Measurements from ENCODE around the gene RAD51C. TPM values are rescaled to one million over a fixed set of nuclear protein-coding genes. Genes with fewer than 3 reads are reported as not detected.

RAD51C gene
- total and polyA plus RNA-seq, 9 of the 15 experiments (the other 6 are each of a cell fraction or from before 2014, with no cell fraction given), result 93.9 to 341 (median 135) TPM

- TF ChIP-seq BRD4 (IDR thresholded peaks at IDR 0.05), result no peak; the same call in 1 of the 2 replicates
- peak; percentile 100 for TF ChIP-seq RFX7 (CRISPR knock-in tag; IDR thresholded peaks at IDR 0.05)
- no peak for TF ChIP-seq BDP1 (IDR thresholded peaks at IDR 0.05; ENCODE audit: insufficient read depth, insufficient read length)
- peak; percentile 81; the same call in 1 of the 2 replicates for TF ChIP-seq ESRRA (IDR thresholded peaks at IDR 0.05; ENCODE audit: borderline replicate concordance, low read depth)
- peak; percentile 86 for TF ChIP-seq HDAC3 (IDR thresholded peaks at IDR 0.05; ENCODE audit: borderline replicate concordance, partially characterized antibody)
- no peak for TF ChIP-seq XRCC5 (IDR thresholded peaks at IDR 0.05; ENCODE audit: low read depth, low read length)
- peak; percentile 84 for TF ChIP-seq JUNB (CRISPR knock-in tag; conservative IDR thresholded peaks at IDR 0.05)
- no peak for TF ChIP-seq MTF1 (CRISPR knock-in tag; IDR thresholded peaks at IDR 0.05; ENCODE audit: borderline replicate concordance)
- TF ChIP-seq ZNF780A (CRISPR knock-in tag; IDR thresholded peaks at IDR 0.05), result peak; percentile 99
- TF ChIP-seq ZNF197 (CRISPR knock-in tag; IDR thresholded peaks at IDR 0.05; ENCODE audit: low read depth), result peak; percentile 33; the same call in 1 of the 2 replicates
- TF ChIP-seq CHAMP1 (IDR thresholded peaks at IDR 0.05), result peak; percentile 71; the same call in 1 of the 2 replicates
- TF ChIP-seq SUPT5H (IDR thresholded peaks at IDR 0.05), result peak; percentile 100
- peak; percentile 77; the same call in 1 of the 2 replicates for TF ChIP-seq IRF2 (CRISPR knock-in tag; IDR thresholded peaks at IDR 0.05)
- no peak for TF ChIP-seq ZZZ3 (IDR thresholded peaks at IDR 0.05)
- no peak for TF ChIP-seq STAT5B (CRISPR knock-in tag; IDR thresholded peaks at IDR 0.05)
- TF ChIP-seq ZNF124 (CRISPR knock-in tag; IDR thresholded peaks at IDR 0.05), result no peak
- TF ChIP-seq NFE2 (IDR thresholded peaks at IDR 0.05; ENCODE audit: low read depth), result peak; percentile 53; the same call in 1 of the 2 replicates
- no peak for TF ChIP-seq SAFB (IDR thresholded peaks at IDR 0.05; ENCODE audit: borderline replicate concordance, low read depth, low read length)
- TF ChIP-seq SRSF3 (IDR thresholded peaks at IDR 0.05; ENCODE audit: insufficient read depth, low read length), result no peak
- peak; percentile 56; the same call in 1 of the 2 replicates for TF ChIP-seq NR4A1 (CRISPR knock-in tag; IDR thresholded peaks at IDR 0.05)
- 0 out of 2 replicates have a peak, but pooled peaks have one; percentile 49 for TF ChIP-seq NR4A1 (tag; IDR thresholded peaks at IDR 0.05)
- TF ChIP-seq TCF3 (CRISPR knock-in tag; IDR thresholded peaks at IDR 0.05), result no peak; the same call in 1 of the 2 replicates
- TF ChIP-seq NONO (IDR thresholded peaks at IDR 0.05; ENCODE audit: low read depth in 2 of 2, low read length in 1 of 2), result peak; percentile 98
- TF ChIP-seq CHD2 (IDR thresholded peaks at IDR 0.05; ENCODE audit: low read depth, low read length), result peak; percentile 88
These were observed 33.3 kb upstream of the RAD51C start (continued) for GRCh38 chr17:58658804-58659713.

Data from K562 (cell line).